Neural cell (in vitro differentiated cells): Measurements from ENCODE around the gene KSR2. TPM values are rescaled to one million over a fixed set of nuclear protein-coding genes. Genes with fewer than 3 reads are reported as not detected.

Experiments
- H2AFZ ChIP-seq: fragments of 200-600, 300-800 bp; sonication (generic), shearing (Covaris generic); 2 replicates; pipeline ENCODE4 v1.6.0; 2014; ENCODE audit warnings: low read depth, mild to moderate bottlenecking, antibody characterized with exemption, low read length, moderate library complexity
- H3F3A ChIP-seq: fragments of 200-600 bp; shearing (Covaris generic); 2 replicates; pipeline ENCODE4 v1.6.1; 2016; ENCODE audit warnings: mild to moderate bottlenecking, moderate library complexity, mixed read lengths, antibody characterized with exemption, low read length; ENCODE audit not compliant: insufficient read depth, poor library complexity, severe bottlenecking
- H3K27ac ChIP-seq: fragments of 200-600, 300-800 bp; sonication (generic), shearing (Covaris generic); 2 replicates; pipeline ENCODE4 v1.5.1; 2014; ENCODE audit warnings: mild to moderate bottlenecking, low read length, moderate library complexity
- H3K27me3 ChIP-seq: fragments of 300-800, 200-600 bp; sonication (generic), shearing (Covaris generic); 2 replicates; pipeline ENCODE4 v1.6.0; 2014; ENCODE audit warnings: mild to moderate bottlenecking, low read depth, low read length, moderate library complexity; ENCODE audit not compliant: insufficient read depth
- H3K36me3 ChIP-seq: fragments of 300-800, 200-600 bp; sonication (generic), shearing (Covaris generic); 2 replicates; pipeline ENCODE4 v1.5.1; 2014; ENCODE audit warnings: mild to moderate bottlenecking, antibody characterized with exemption, low read length, moderate library complexity; ENCODE audit not compliant: insufficient read depth
- H3K4me2 ChIP-seq: fragments of 300-800, 200-600 bp; sonication (generic), shearing (Covaris generic); 2 replicates; pipeline ENCODE4 v1.6.0; 2014; ENCODE audit warnings: mild to moderate bottlenecking, low read length
- H3K4me3 ChIP-seq: fragments of 300-800, 200-600 bp; sonication (generic), shearing (Covaris generic); 2 replicates; pipeline ENCODE4 v1.5.1; 2014; ENCODE audit warnings: mild to moderate bottlenecking, low read length, moderate library complexity
- H3K79me2 ChIP-seq: fragments of 200-600 bp; shearing (Covaris generic); replicated peaks from 2 replicates; pipeline ENCODE4 v1.6.0; 2014; ENCODE audit warnings: mild to moderate bottlenecking, low read length, moderate library complexity; ENCODE audit not compliant: insufficient read depth
- H3K9ac ChIP-seq: fragments of 300-800, 200-600 bp; sonication (generic), shearing (Covaris generic); 2 replicates; pipeline ENCODE4 v1.6.1; 2016; ENCODE audit warnings: mild to moderate bottlenecking, low read length, mixed read lengths
- H3K9me2 ChIP-seq: fragments of 200-600 bp; shearing (Covaris generic); 2 replicates; pipeline ENCODE4 v1.6.1; 2016; ENCODE audit warnings: mild to moderate bottlenecking, low read length, mixed read lengths; ENCODE audit not compliant: insufficient read depth
- H3K9me3 ChIP-seq: fragments of 200-600, 300-800 bp; sonication (generic), shearing (Covaris generic); 2 replicates; pipeline ENCODE4 v1.6.1; 2016; ENCODE audit warnings: mild to moderate bottlenecking, mixed run types, low read length, moderate library complexity, mixed read lengths
- H4K20me1 ChIP-seq: fragments of 200-600 bp; shearing (Covaris generic); 2 replicates; pipeline ENCODE4 v1.6.1; 2016; ENCODE audit warnings: mild to moderate bottlenecking, mixed run types; ENCODE audit not compliant: insufficient read depth
- EP300 ChIP-seq: fragments of 450-650 bp; conservative IDR thresholded peaks from 2 replicates; pipeline ENCODE4 v1.6.1; 2014; ENCODE audit warnings: antibody characterized with exemption, mild to moderate bottlenecking, moderate library complexity; ENCODE audit not compliant: poor library complexity, severe bottlenecking
- EZH2 ChIP-seq: fragments of 200-600, 300-800 bp; shearing (Covaris generic), sonication (generic); IDR thresholded peaks from 2 replicates; pipeline ENCODE4 v1.6.1; 2014; ENCODE audit warnings: antibody characterized with exemption, low read length, borderline replicate concordance, mild to moderate bottlenecking; ENCODE audit not compliant: insufficient read depth, poor library complexity, severe bottlenecking
- MXI1 ChIP-seq: fragments of 450-650 bp; conservative IDR thresholded peaks from 2 replicates; pipeline ENCODE4 v1.6.1; 2014; ENCODE audit warnings: antibody characterized with exemption, mild to moderate bottlenecking; ENCODE audit not compliant: poor library complexity, severe bottlenecking
- POLR2AphosphoS5 ChIP-seq: IDR thresholded peaks from 2 replicates; pipeline ENCODE4 v1.6.1; 2012
- RAD21 ChIP-seq: fragments of 450-650 bp; conservative IDR thresholded peaks from 2 replicates; pipeline ENCODE4 v1.6.1; 2014; ENCODE audit warnings: antibody characterized with exemption, mild to moderate bottlenecking, moderate library complexity
- SMC3 ChIP-seq: fragments of 450-650 bp; conservative IDR thresholded peaks from 2 replicates; pipeline ENCODE4 v1.6.1; 2014; ENCODE audit warnings: antibody characterized with exemption, mild to moderate bottlenecking, moderate library complexity; ENCODE audit not compliant: poor library complexity
- TAF1 ChIP-seq: IDR thresholded peaks from 2 replicates; pipeline ENCODE4 v1.6.1; 2012; ENCODE audit warnings: low read depth
- polyA plus RNA-seq: library from polyadenylated mRNA; depleted of rRNA; stranded (reverse); fragments of >200 nt; gene quantifications from 2 replicates; pipeline ENCODE4 v1.2.3, GENCODE V29; 2014
- TF ChIP-seq, protein P1 (sequence below): fragments of 450-650 bp; IDR thresholded peaks from 2 replicates; pipeline ENCODE4 v1.5.1; 2014; ENCODE audit warnings: antibody characterized with exemption, mild to moderate bottlenecking, moderate library complexity; ENCODE audit not compliant: poor library complexity, severe bottlenecking
- TF ChIP-seq, protein P2 (sequence below): IDR thresholded peaks from 2 replicates; pipeline ENCODE4 v1.6.1; 2012; ENCODE audit warnings: borderline replicate concordance

Gene KSR2
- polyA plus RNA-seq, 1 donor from 2014 or later: 3.0 TPM

DNA sequence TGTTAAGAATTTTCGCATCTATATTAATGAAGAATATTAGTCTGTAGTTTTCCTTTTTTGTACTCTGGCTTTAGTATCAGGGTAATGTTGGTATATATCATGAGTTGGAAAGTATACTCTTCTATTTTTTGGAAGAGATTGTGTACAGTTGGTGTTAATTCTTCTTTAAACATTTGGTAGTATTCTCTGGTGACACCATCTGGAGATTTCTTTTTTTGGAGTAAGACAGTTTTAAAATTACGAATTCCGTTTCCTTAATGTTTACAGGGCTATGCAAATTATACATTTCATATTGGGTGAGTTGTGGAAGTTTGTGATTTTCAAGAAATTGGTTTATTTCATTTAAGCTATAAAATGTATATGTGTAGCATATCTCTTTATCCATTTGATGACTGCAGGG lies 423.6 kb downstream of the KSR2 start:
- Histone ChIP-seq H2AFZ (no peak overlapping the region), H3K79me2 (no peaks in the 10 kb centered on the region), H3K4me2 (no peak overlapping the region), H3K9ac (no peak overlapping the region), H3K9me2 (no peaks in the 10 kb centered on the region), H3K4me3 (no peak overlapping the region), H3K27me3 (no peaks in the 10 kb centered on the region), H3K36me3 (no peaks in the 10 kb centered on the region), H3K9me3 (peaks cover 9% of the 10 kb centered on the region), H4K20me1 (no peaks in the 10 kb centered on the region), H3K27ac (no peak overlapping the region), H3F3A (no peaks in the 10 kb centered on the region)
- TF ChIP-seq, protein P1, sequence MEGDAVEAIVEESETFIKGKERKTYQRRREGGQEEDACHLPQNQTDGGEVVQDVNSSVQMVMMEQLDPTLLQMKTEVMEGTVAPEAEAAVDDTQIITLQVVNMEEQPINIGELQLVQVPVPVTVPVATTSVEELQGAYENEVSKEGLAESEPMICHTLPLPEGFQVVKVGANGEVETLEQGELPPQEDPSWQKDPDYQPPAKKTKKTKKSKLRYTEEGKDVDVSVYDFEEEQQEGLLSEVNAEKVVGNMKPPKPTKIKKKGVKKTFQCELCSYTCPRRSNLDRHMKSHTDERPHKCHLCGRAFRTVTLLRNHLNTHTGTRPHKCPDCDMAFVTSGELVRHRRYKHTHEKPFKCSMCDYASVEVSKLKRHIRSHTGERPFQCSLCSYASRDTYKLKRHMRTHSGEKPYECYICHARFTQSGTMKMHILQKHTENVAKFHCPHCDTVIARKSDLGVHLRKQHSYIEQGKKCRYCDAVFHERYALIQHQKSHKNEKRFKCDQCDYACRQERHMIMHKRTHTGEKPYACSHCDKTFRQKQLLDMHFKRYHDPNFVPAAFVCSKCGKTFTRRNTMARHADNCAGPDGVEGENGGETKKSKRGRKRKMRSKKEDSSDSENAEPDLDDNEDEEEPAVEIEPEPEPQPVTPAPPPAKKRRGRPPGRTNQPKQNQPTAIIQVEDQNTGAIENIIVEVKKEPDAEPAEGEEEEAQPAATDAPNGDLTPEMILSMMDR: no peak
- TF ChIP-seq MXI1 (no peak), TAF1 (no peak), RAD21 (no peak), EZH2 (no peak), POLR2AphosphoS5 (no peak), SMC3 (no peak), EP300 (no peak)
- TF ChIP-seq, protein P2, sequence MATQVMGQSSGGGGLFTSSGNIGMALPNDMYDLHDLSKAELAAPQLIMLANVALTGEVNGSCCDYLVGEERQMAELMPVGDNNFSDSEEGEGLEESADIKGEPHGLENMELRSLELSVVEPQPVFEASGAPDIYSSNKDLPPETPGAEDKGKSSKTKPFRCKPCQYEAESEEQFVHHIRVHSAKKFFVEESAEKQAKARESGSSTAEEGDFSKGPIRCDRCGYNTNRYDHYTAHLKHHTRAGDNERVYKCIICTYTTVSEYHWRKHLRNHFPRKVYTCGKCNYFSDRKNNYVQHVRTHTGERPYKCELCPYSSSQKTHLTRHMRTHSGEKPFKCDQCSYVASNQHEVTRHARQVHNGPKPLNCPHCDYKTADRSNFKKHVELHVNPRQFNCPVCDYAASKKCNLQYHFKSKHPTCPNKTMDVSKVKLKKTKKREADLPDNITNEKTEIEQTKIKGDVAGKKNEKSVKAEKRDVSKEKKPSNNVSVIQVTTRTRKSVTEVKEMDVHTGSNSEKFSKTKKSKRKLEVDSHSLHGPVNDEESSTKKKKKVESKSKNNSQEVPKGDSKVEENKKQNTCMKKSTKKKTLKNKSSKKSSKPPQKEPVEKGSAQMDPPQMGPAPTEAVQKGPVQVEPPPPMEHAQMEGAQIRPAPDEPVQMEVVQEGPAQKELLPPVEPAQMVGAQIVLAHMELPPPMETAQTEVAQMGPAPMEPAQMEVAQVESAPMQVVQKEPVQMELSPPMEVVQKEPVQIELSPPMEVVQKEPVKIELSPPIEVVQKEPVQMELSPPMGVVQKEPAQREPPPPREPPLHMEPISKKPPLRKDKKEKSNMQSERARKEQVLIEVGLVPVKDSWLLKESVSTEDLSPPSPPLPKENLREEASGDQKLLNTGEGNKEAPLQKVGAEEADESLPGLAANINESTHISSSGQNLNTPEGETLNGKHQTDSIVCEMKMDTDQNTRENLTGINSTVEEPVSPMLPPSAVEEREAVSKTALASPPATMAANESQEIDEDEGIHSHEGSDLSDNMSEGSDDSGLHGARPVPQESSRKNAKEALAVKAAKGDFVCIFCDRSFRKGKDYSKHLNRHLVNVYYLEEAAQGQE: no peak

GRCh38 chr12:117540011-117540410 lies 428.8 kb downstream of the KSR2 start:
- no peaks in the 10 kb centered on the region for H3K27me3 ChIP-seq
- H3K9me2 ChIP-seq: no peaks in the 10 kb centered on the region
- no peaks in the 10 kb centered on the region for H4K20me1 ChIP-seq
- no peak overlapping the region for H3K27ac ChIP-seq
- TF ChIP-seq RAD21 (no peak), POLR2AphosphoS5 (no peak), TAF1 (no peak), EZH2 (no peak), SMC3 (no peak), EP300 (no peak), MXI1 (no peak)
- TF ChIP-seq, protein P2: no peak
- TF ChIP-seq, protein P1: no peak
- H3F3A ChIP-seq: no peaks in the 10 kb centered on the region
- no peak overlapping the region for H2AFZ ChIP-seq
- no peak overlapping the region for H3K4me3 ChIP-seq
- no peak overlapping the region for H3K9ac ChIP-seq
- peaks cover 2% of the 10 kb centered on the region for H3K9me3 ChIP-seq
- H3K4me2 ChIP-seq: no peak overlapping the region
- no peaks in the 10 kb centered on the region for H3K79me2 ChIP-seq
- peaks cover 4% of the 10 kb centered on the region for H3K36me3 ChIP-seq
